ENCODE data around the gene NEDD4L. TPM values are rescaled to one million over a fixed set of nuclear protein-coding genes. Genes with fewer than 3 reads are reported as not detected.

Gene NEDD4L
- total and polyA plus RNA-seq, 10 of the 15 experiments (the other 5 are each of a cell fraction or from before 2014, with no cell fraction given): 7.4 to 24.0 (median 17.7) TPM

- TF ChIP-seq ZBTB33 (IDR thresholded peaks at IDR 0.05) (no peak), EGR1 (IDR thresholded peaks at IDR 0.05; ENCODE audit: borderline replicate concordance in 1 of 2, low read depth in 2 of 2, low read length in 2 of 2) (no peak), RAD21 (IDR thresholded peaks at IDR 0.05; ENCODE audit: insufficient read depth, low read depth, low read length) (no peak)
Measured at GRCh38 chr18:58269931-58270330, 225.9 kb downstream of the NEDD4L start (continued).

GRCh38 chr18:58270396-58270795 is 226.4 kb downstream of the NEDD4L start:
- Histone ChIP-seq H3K4me3 (no peak overlapping the region), H3K36me3 (ENCODE audit: control insufficient read depth in 2 of 2, insufficient read depth in 2 of 2, low read length in 1 of 2) (no peaks in the 10 kb centered on the region), H3K27me3 (replicated peaks in 1 of 2; ENCODE audit: control insufficient read depth in 2 of 2, insufficient read depth in 2 of 2, low read length in 1 of 2) (no peaks in the 10 kb centered on the region), H3K27ac (ENCODE audit: control insufficient read depth, insufficient read depth) (no peak overlapping the region), H3K4me1 (ENCODE audit: control insufficient read depth, insufficient read depth, low read length) (peaks cover 4% of the 10 kb centered on the region; the same call in 1 of the 2 replicates), H3K9me3 (replicated peaks; ENCODE audit: control insufficient read depth, insufficient read depth, low read length) (no peaks in the 10 kb centered on the region), H4K20me1 (ENCODE audit: control insufficient read depth, insufficient read depth) (no peaks in the 10 kb centered on the region), H3K9ac (ENCODE audit: control insufficient read depth, insufficient read depth, low read length) (no peak overlapping the region), H2AFZ (ENCODE audit: control insufficient read depth, low read depth, low read length) (no peak overlapping the region), H3K4me2 (ENCODE audit: control insufficient read depth, insufficient read depth) (no peak overlapping the region), H3K79me2 (ENCODE audit: control insufficient read depth, insufficient read depth, low read length) (no peaks in the 10 kb centered on the region)
- ChIA-PET SMC1A (ENCODE audit: uncharacterized antibody, unreplicated experiment) (interaction anchor here (1.1 to 1.5 kb wide), 3 partner anchors 12 to 19 kb away, joined by 4 to 10 read pairs (median 4); no protein-coding TSS in a partner anchor), RAD21 (ENCODE audit: unreplicated experiment) (interaction anchor here (0.7 kb wide), 1 partner anchor 12 kb away, joined by 3 read pairs; no protein-coding TSS in a partner anchor), CTCF (interaction anchor here (1.4 kb wide), 1 partner anchor 52 kb away, joined by 5 read pairs; no protein-coding TSS in a partner anchor), POLR2A (interaction anchor here (1.0 kb wide), 1 partner anchor 74 kb away, joined by 3 read pairs; no protein-coding TSS in a partner anchor)
- intact Hi-C loops (cut with micrococcal nuclease; ENCODE audit: unreplicated experiment) (no loop called here), in situ Hi-C loops (cut with MboI) (no loop called here)
- 72% methylated on average over 4 of the region's 4 CpGs for WGBS (ENCODE audit: insufficient coverage, insufficient replicate concordance, low lambda C conversion rate, missing lambda C conversion rate)
- DNase-seq (ENCODE audit: low read depth, low spot score): no peak
- BruUV-seq (replicated peaks): no TSS peak
- TF ChIP-seq RELA (IDR thresholded peaks at IDR 0.05; ENCODE audit: borderline replicate concordance, partially characterized antibody): no peak
- TF ChIP-seq HCFC1 (IDR thresholded peaks at IDR 0.05; ENCODE audit: low read length): no peak
- TF ChIP-seq SIN3A (IDR thresholded peaks at IDR 0.05; ENCODE audit: low read depth, low read length): no peak
- TF ChIP-seq EGR1 (IDR thresholded peaks at IDR 0.05; ENCODE audit: borderline replicate concordance in 1 of 2, low read depth in 2 of 2, low read length in 2 of 2): no peak
- TF ChIP-seq ZNF24 (IDR thresholded peaks at IDR 0.05): no peak
- no peak for TF ChIP-seq NBN (IDR thresholded peaks at IDR 0.05)
- no peak for TF ChIP-seq SREBF1 (IDR thresholded peaks at IDR 0.05; ENCODE audit: low read length)
- TF ChIP-seq PAX8 (IDR thresholded peaks at IDR 0.05): no peak
- no peak for TF ChIP-seq ZBTB40 (IDR thresholded peaks at IDR 0.05; ENCODE audit: borderline replicate concordance)
- no peak for TF ChIP-seq SP1 (IDR thresholded peaks at IDR 0.05; ENCODE audit: low read depth, low read length)
- no peak for TF ChIP-seq E4F1 (IDR thresholded peaks at IDR 0.05; ENCODE audit: borderline replicate concordance, partially characterized antibody)
- no peak for TF ChIP-seq DPF2 (IDR thresholded peaks at IDR 0.05)
- TF ChIP-seq POLR2A (IDR thresholded peaks at IDR 0.05; ENCODE audit: low read depth, low read length): no peak
- TF ChIP-seq FOXM1 (IDR thresholded peaks at IDR 0.05; ENCODE audit: low read depth, low read length): no peak
- no peak for ATAC-seq
- FAIRE-seq: no peak
